ENCODE measurements around the gene PITX1. TPM values are rescaled to one million over a fixed set of nuclear protein-coding genes. Genes with fewer than 3 reads are reported as not detected.

PITX1 gene
- total RNA-seq, 1 experiment from 2014 or later, result 4.6 TPM

GRCh38 chr5:135048286-135048685, 14.3 kb upstream of the PITX1 start:
- in situ Hi-C loops (cut with HindIII; ENCODE audit: low pct_unique_long_range_greater_than_20kb, low sequenced_read_pairs), result no loop called here
- DNase-seq (ENCODE audit: low read depth), result no peak

GRCh38 chr5:135047347-135047695, 13.3 kb upstream of the PITX1 start:
- DNase-seq (ENCODE audit: low read depth), result no peak
- in situ Hi-C loops (cut with HindIII; ENCODE audit: low pct_unique_long_range_greater_than_20kb, low sequenced_read_pairs), result no loop called here

- no peak for DNase-seq (ENCODE audit: low read depth)
- in situ Hi-C loops (cut with HindIII; ENCODE audit: low pct_unique_long_range_greater_than_20kb, low sequenced_read_pairs), result no loop called here
Measured at GRCh38 chr5:135046661-135047346, 12.8 kb upstream of the PITX1 start.

GRCh38 chr5:135045488-135045887, 11.5 kb upstream of the PITX1 start:
- in situ Hi-C loops (cut with HindIII; ENCODE audit: low pct_unique_long_range_greater_than_20kb, low sequenced_read_pairs), result no loop called here
- no peak for DNase-seq (ENCODE audit: low read depth)

- DNase-seq (ENCODE audit: low read depth), result no peak
- in situ Hi-C loops (cut with HindIII; ENCODE audit: low pct_unique_long_range_greater_than_20kb, low sequenced_read_pairs), result no loop called here
Measured at GRCh38 chr5:135042595-135042994, 8.6 kb upstream of the PITX1 start.

GRCh38 chr5:135041726-135042125, 7.7 kb upstream of the PITX1 start:
- in situ Hi-C loops (cut with HindIII; ENCODE audit: low pct_unique_long_range_greater_than_20kb, low sequenced_read_pairs), result no loop called here
- no peak for DNase-seq (ENCODE audit: low read depth)

GRCh38 chr5:135041145-135041587, 7.1 kb upstream of the PITX1 start:
- DNase-seq (ENCODE audit: low read depth), result no peak
- in situ Hi-C loops (cut with HindIII; ENCODE audit: low pct_unique_long_range_greater_than_20kb, low sequenced_read_pairs), result no loop called here

- in situ Hi-C loops (cut with HindIII; ENCODE audit: low pct_unique_long_range_greater_than_20kb, low sequenced_read_pairs), result no loop called here
- no peak for DNase-seq (ENCODE audit: low read depth)
Measured at GRCh38 chr5:135040333-135041144, 6.5 kb upstream of the PITX1 start.

- no peak for DNase-seq (ENCODE audit: low read depth)
- in situ Hi-C loops (cut with HindIII; ENCODE audit: low pct_unique_long_range_greater_than_20kb, low sequenced_read_pairs), result no loop called here
Measured at GRCh38 chr5:135040034-135040332, 6.0 kb upstream of the PITX1 start.

- in situ Hi-C loops (cut with HindIII; ENCODE audit: low pct_unique_long_range_greater_than_20kb, low sequenced_read_pairs), result no loop called here
- DNase-seq (ENCODE audit: low read depth), result no peak
Measured at GRCh38 chr5:135039271-135040033, 5.4 kb upstream of the PITX1 start.

- in situ Hi-C loops (cut with HindIII; ENCODE audit: low pct_unique_long_range_greater_than_20kb, low sequenced_read_pairs), result no loop called here
- DNase-seq (ENCODE audit: low read depth), result no peak
Measured at GRCh38 chr5:135038813-135039270, 4.8 kb upstream of the PITX1 start.

GRCh38 chr5:135038205-135038812, 4.3 kb upstream of the PITX1 start:
- in situ Hi-C loops (cut with HindIII; ENCODE audit: low pct_unique_long_range_greater_than_20kb, low sequenced_read_pairs), result no loop called here
- DNase-seq (ENCODE audit: low read depth), result no peak

- in situ Hi-C loops (cut with HindIII; ENCODE audit: low pct_unique_long_range_greater_than_20kb, low sequenced_read_pairs), result no loop called here
- no peak for DNase-seq (ENCODE audit: low read depth)
Measured at GRCh38 chr5:135037519-135038204, 3.6 kb upstream of the PITX1 start.

GRCh38 chr5:135036405-135036804, 2.4 kb upstream of the PITX1 start:
- DNase-seq (ENCODE audit: low read depth), result no peak
- in situ Hi-C loops (cut with HindIII; ENCODE audit: low pct_unique_long_range_greater_than_20kb, low sequenced_read_pairs), result no loop called here

- DNase-seq (ENCODE audit: low read depth), result no peak
- in situ Hi-C loops (cut with HindIII; ENCODE audit: low pct_unique_long_range_greater_than_20kb, low sequenced_read_pairs), result no loop called here
Measured at GRCh38 chr5:135035678-135036030, 1.6 kb upstream of the PITX1 start.

- in situ Hi-C loops (cut with HindIII; ENCODE audit: low pct_unique_long_range_greater_than_20kb, low sequenced_read_pairs), result no loop called here
- DNase-seq (ENCODE audit: low read depth), result no peak
Measured at GRCh38 chr5:135034963-135035677, 1.1 kb upstream of the PITX1 start.

GRCh38 chr5:135034236-135034962, 371 bp upstream of the PITX1 start:
- peak; percentile 21 for DNase-seq (ENCODE audit: low read depth)

More at GRCh38 chr5:135034236-135034962, 371 bp upstream of the PITX1 start:
- in situ Hi-C loops (cut with HindIII; ENCODE audit: low pct_unique_long_range_greater_than_20kb, low sequenced_read_pairs), result no loop called here

Data from Caki2 (cell line).